ENCODE data around the gene MTMR8.

MTMR8 gene

GRCh38 chrX:64306712-64307111 is 88.5 kb downstream of the MTMR8 start:
- Histone ChIP-seq H3K27me3 (ENCODE audit: control insufficient read depth, insufficient read depth, low read length) (no peaks in the 10 kb centered on the region), H3K9me3 (ENCODE audit: control insufficient read depth, low read depth, low read length) (peaks cover 25% of the 10 kb centered on the region), H3K9ac (ENCODE audit: low read length) (no peak overlapping the region)

GRCh38 chrX:64291123-64291522 is 104.1 kb downstream of the MTMR8 start:
- Histone ChIP-seq H3K4me3 (ENCODE audit: low read length) (no peak overlapping the region), H3K27me3 (ENCODE audit: control insufficient read depth, insufficient read depth, low read length) (no peaks in the 10 kb centered on the region), H3K9me3 (ENCODE audit: control insufficient read depth, low read depth, low read length) (peaks cover 30% of the 10 kb centered on the region), H3K9ac (ENCODE audit: low read length) (no peak overlapping the region), H3K4me1 (ENCODE audit: control insufficient read depth, low read depth, low read length) (no peaks in the 10 kb centered on the region), H3K27ac (ENCODE audit: low read length) (no peak overlapping the region), H3K36me3 (ENCODE audit: control insufficient read depth, low read depth, low read length) (no peaks in the 10 kb centered on the region)

More at GRCh38 chrX:64306712-64307111, 88.5 kb downstream of the MTMR8 start:
- Histone ChIP-seq H3K27ac (ENCODE audit: low read length) (no peak overlapping the region), H3K36me3 (ENCODE audit: control insufficient read depth, low read depth, low read length) (no peaks in the 10 kb centered on the region), H3K4me1 (ENCODE audit: control insufficient read depth, low read depth, low read length) (no peaks in the 10 kb centered on the region), H3K4me3 (ENCODE audit: low read length) (no peak overlapping the region)

DNA sequence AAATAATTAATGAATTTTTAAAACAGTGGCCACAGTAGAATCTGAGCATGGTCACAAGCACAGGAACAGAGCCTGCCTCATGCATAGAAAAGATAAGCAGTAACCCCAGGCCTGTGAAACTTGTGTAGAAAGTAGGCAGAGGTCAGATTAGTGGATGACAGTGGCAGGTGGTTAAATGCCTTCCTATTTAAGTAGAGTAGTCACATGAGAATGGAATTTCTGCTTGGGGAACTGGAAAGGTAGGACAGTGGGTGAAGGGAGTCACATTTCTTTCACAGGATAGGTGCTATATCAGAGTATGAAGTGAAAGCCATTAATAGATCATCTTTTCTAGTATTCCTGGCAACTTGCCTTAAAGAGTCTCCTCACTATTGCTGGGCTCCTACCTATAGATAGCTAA is 130.0 kb downstream of the MTMR8 start:
- no peaks in the 10 kb centered on the region for H3K36me3 ChIP-seq (ENCODE audit: control insufficient read depth, low read depth, low read length)
- H3K4me1 ChIP-seq (ENCODE audit: control insufficient read depth, low read depth, low read length) = no peaks in the 10 kb centered on the region
- no peak overlapping the region for H3K4me3 ChIP-seq (ENCODE audit: low read length)
- no peaks in the 10 kb centered on the region for H3K27me3 ChIP-seq (ENCODE audit: control insufficient read depth, insufficient read depth, low read length)
- H3K9ac ChIP-seq (ENCODE audit: low read length) = no peak overlapping the region
- H3K9me3 ChIP-seq (ENCODE audit: control insufficient read depth, low read depth, low read length) = peaks cover 19% of the 10 kb centered on the region
- H3K27ac ChIP-seq (ENCODE audit: low read length) = no peak overlapping the region

GRCh38 chrX:64230123-64230970 is 164.9 kb downstream of the MTMR8 start, which contains the start of gene ASB12:
Gene ASB12 (minus strand): TSS chrX:64230607. CDS start chrX:64225650, 4,957 bp downstream.
- Histone ChIP-seq H3K27me3 (ENCODE audit: control insufficient read depth, insufficient read depth, low read length) (no peaks in the 10 kb centered on the region), H3K27ac (ENCODE audit: low read length) (no peak within 1 kb of the TSS), H3K36me3 (ENCODE audit: control insufficient read depth, low read depth, low read length) (no peaks in the 10 kb centered on the region)

GRCh38 chrX:64229154-64229553 is 166.1 kb downstream of the MTMR8 start:
- Histone ChIP-seq H3K4me1 (ENCODE audit: control insufficient read depth, low read depth, low read length) (no peaks in the 10 kb centered on the region), H3K27me3 (ENCODE audit: control insufficient read depth, insufficient read depth, low read length) (no peaks in the 10 kb centered on the region), H3K36me3 (ENCODE audit: control insufficient read depth, low read depth, low read length) (no peaks in the 10 kb centered on the region), H3K27ac (ENCODE audit: low read length) (no peak overlapping the region), H3K9ac (ENCODE audit: low read length) (no peak overlapping the region), H3K4me3 (ENCODE audit: low read length) (no peak overlapping the region), H3K9me3 (ENCODE audit: control insufficient read depth, low read depth, low read length) (no peaks in the 10 kb centered on the region)

More at GRCh38 chrX:64230123-64230970, 164.9 kb downstream of the MTMR8 start, which contains the start of gene ASB12:
- Histone ChIP-seq H3K4me3 (ENCODE audit: low read length) (no peak within 1 kb of the TSS), H3K9me3 (ENCODE audit: control insufficient read depth, low read depth, low read length) (peaks cover under 1% of the 10 kb centered on the region), H3K4me1 (ENCODE audit: control insufficient read depth, low read depth, low read length) (no peaks in the 10 kb centered on the region), H3K9ac (ENCODE audit: low read length) (no peak within 1 kb of the TSS)
